ENCODE measurements around the gene DPP6.

Gene DPP6

DNA sequence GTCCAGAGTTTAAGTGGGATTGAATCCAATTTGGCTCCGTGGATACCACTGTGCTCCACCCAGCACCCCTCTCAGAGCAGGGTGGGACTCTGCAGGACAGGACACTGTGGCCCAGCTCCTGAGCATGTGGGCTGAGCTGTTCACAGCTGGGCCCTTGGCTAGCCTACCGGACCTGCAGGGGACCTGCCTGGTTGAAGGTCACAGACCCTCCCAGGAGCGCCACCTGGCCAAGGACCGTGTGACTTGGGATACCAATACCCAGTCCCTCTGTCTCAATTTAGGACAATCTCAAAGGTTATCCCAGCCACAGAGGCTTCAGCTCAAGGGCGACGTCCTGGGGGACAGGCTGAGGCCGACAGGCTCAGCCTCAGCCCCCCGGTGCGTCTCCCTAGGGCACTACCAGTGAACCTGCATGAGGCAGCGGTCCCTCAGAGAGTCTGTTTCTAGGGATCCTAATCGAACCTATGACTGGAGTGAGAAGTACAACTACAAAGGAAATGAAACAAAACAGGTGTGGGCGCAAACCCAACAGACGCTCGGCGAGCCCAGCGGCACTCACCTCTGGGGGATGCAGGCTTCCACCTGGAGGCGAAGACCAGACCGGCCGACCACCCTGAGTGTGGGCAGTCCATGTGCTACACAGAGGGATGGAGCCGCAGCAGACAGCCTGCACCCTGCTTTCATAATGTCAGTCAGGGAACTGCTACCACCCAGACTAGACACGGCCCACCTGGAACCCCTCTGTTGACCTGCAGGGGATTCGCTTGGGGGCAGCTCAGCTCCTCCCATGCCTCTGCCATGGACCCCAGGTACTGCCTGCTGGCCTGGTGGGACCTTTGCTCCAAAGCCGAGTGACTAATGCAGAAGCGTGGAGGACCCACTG is 847.0 kb downstream of the DPP6 start:
- ChIA-PET CTCF (no interaction called here), POLR2A (no interaction called here)
- TF ChIP-seq ARNT (IDR thresholded peaks at IDR 0.05) (no peak), BHLHE40 (IDR thresholded peaks at IDR 0.05; ENCODE audit: borderline replicate concordance) (no peak)
- DNase-seq (ENCODE audit: extremely low spot score): no peak

DNA sequence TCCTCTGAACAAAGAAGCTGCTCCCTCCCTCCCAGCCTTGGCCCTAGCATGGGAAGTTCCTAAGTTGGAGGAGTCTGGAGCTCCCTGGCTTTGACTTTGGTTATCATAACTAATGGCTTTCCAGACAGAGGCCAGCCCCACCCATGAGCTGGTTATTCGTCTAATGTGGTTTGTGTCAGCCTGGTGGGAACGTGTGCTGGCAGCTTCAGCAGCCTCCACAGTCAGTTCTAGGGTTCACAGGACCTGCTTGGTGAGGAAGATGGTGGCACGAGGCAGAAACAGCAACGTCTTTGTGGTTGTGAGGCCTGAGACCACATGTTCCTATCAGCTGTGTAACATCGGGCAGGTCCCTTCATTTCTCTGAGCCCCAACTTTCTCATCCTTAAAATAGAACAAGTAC is 847.7 kb downstream of the DPP6 start:
- TF ChIP-seq, protein P1, sequence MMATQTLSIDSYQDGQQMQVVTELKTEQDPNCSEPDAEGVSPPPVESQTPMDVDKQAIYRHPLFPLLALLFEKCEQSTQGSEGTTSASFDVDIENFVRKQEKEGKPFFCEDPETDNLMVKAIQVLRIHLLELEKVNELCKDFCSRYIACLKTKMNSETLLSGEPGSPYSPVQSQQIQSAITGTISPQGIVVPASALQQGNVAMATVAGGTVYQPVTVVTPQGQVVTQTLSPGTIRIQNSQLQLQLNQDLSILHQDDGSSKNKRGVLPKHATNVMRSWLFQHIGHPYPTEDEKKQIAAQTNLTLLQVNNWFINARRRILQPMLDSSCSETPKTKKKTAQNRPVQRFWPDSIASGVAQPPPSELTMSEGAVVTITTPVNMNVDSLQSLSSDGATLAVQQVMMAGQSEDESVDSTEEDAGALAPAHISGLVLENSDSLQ (IDR thresholded peaks at IDR 0.05): no peak
- TF ChIP-seq TARDBP (IDR thresholded peaks at IDR 0.05) (no peak), LEF1 (IDR thresholded peaks at IDR 0.05; ENCODE audit: borderline replicate concordance) (no peak), FOXA1 (IDR thresholded peaks at IDR 0.05) (no peak), ZNF384 (IDR thresholded peaks at IDR 0.05) (no peak)
- ChIA-PET CTCF (no interaction called here), POLR2A (no interaction called here)
- no peak for DNase-seq (ENCODE audit: extremely low spot score)

DNA sequence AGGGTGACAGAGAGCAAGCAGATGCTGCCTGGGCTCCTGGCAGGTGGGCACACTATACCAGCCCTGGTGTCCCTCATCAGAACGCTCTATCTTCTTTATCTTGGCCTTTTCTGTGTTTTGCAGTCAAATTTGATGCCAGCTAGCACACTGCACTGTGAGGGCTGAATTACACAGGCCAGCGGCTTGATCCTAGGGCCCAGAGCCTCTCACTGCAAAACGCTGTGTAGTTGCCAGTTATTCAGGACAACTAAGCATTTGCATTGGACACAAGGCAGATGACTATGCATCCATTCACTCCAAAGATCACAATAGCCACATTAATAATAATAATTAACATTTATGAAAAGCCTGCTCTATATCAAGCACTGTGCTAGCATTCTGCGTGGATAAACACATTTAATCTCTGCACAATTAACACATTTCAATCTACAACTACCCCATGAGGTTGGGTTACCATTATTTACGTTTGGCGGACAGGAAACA is 850.4 kb downstream of the DPP6 start:
- ChIA-PET CTCF (no interaction called here), POLR2A (no interaction called here)
- TF ChIP-seq FOXK2 (IDR thresholded peaks at IDR 0.05) (no peak), FOXM1 (IDR thresholded peaks at IDR 0.05; ENCODE audit: borderline replicate concordance) (no peak), SUZ12 (IDR thresholded peaks at IDR 0.05) (no peak)
- no peak for DNase-seq (ENCODE audit: extremely low spot score)

DNA sequence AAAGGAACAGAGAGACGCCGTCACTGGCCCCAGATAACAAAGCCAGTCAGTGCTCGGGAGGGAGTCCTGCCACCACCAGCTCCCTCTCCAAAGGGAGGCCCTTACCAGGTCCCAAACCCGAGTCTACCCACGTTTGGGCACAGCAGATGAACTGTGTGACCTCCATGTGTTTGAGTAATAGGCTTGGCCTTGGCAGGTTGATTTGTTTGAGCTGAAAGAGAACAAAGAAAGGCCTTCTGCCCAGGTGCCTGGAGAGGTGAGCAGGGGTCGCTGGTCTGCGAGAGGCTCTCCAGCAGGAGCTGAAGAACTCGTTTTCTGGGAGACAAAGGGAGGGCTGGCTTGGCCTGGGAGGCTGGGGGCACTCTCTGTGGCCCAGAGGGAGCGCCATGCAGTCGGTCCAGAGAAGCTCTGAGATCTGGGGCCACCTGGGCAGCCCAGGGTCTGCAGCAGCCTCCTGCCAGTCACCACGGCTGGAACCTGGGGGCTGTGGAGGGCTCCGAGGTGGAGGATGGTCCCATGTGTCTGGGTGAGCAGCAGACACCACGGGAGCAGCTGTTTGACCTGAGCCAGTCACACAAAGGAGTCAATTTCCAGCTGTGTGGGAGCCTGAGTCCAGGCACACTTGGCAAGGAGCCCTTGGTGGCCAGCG is 851.0 kb downstream of the DPP6 start:
- DNase-seq (ENCODE audit: extremely low spot score): no peak
- CTCF ChIA-PET: no interaction called here
- no peak for TF ChIP-seq SP1 (IDR thresholded peaks at IDR 0.05)
- no peak for TF ChIP-seq ZNF384 (IDR thresholded peaks at IDR 0.05)
- TF ChIP-seq ARNT (IDR thresholded peaks at IDR 0.05): no peak
- no peak for TF ChIP-seq L3MBTL2 (conservative IDR thresholded peaks at IDR 0.05)
- no peak for TF ChIP-seq FOXK2 (IDR thresholded peaks at IDR 0.05)
- no peak for TF ChIP-seq FOXM1 (IDR thresholded peaks at IDR 0.05; ENCODE audit: borderline replicate concordance)
- TF ChIP-seq SUZ12 (IDR thresholded peaks at IDR 0.05): no peak
- TF ChIP-seq ELF4 (IDR thresholded peaks at IDR 0.05): no peak
- no peak for TF ChIP-seq FOXA1 (IDR thresholded peaks at IDR 0.05)
- TF ChIP-seq CTBP1 (IDR thresholded peaks at IDR 0.05; ENCODE audit: borderline replicate concordance): no peak
- TF ChIP-seq TARDBP (IDR thresholded peaks at IDR 0.05): no peak
- TF ChIP-seq LEF1 (IDR thresholded peaks at IDR 0.05; ENCODE audit: borderline replicate concordance): no peak
- TF ChIP-seq, protein P1 (IDR thresholded peaks at IDR 0.05): no peak
- TF ChIP-seq HDGF (IDR thresholded peaks at IDR 0.05; ENCODE audit: borderline replicate concordance): no peak
- no peak for TF ChIP-seq BHLHE40 (IDR thresholded peaks at IDR 0.05; ENCODE audit: borderline replicate concordance)
- TF ChIP-seq NFRKB (IDR thresholded peaks at IDR 0.05): no peak
- POLR2A ChIA-PET: no interaction called here

DNA sequence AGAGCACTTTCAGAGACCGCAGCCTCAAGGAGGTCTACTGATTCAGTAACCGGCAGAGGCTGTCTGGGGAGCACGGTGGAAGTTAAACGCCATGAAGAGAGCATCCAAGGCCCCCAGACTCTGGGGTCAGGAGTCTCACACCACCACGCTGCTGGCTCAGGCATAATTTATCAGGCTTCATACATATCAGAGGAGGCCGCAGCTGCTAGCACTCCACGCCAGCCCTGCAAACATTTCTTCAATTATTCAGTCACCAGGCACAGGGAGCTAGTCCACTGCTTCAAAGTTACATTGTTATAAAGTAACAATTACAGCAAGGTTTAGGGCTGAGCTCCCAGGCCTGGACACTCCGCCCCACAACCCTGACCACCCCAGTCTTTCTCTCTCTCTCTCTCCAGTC is 852.9 kb downstream of the DPP6 start:
- POLR2A ChIA-PET: no interaction called here
- CTCF ChIA-PET: no interaction called here
- DNase-seq (ENCODE audit: extremely low spot score): no peak
- TF ChIP-seq ARNT (IDR thresholded peaks at IDR 0.05): no peak
- no peak for TF ChIP-seq FOXK2 (IDR thresholded peaks at IDR 0.05)
- no peak for TF ChIP-seq FOXM1 (IDR thresholded peaks at IDR 0.05; ENCODE audit: borderline replicate concordance)
- TF ChIP-seq ZNF384 (IDR thresholded peaks at IDR 0.05): no peak
- TF ChIP-seq TARDBP (IDR thresholded peaks at IDR 0.05): no peak
- TF ChIP-seq BHLHE40 (IDR thresholded peaks at IDR 0.05; ENCODE audit: borderline replicate concordance): no peak
- no peak for TF ChIP-seq L3MBTL2 (conservative IDR thresholded peaks at IDR 0.05)

DNA sequence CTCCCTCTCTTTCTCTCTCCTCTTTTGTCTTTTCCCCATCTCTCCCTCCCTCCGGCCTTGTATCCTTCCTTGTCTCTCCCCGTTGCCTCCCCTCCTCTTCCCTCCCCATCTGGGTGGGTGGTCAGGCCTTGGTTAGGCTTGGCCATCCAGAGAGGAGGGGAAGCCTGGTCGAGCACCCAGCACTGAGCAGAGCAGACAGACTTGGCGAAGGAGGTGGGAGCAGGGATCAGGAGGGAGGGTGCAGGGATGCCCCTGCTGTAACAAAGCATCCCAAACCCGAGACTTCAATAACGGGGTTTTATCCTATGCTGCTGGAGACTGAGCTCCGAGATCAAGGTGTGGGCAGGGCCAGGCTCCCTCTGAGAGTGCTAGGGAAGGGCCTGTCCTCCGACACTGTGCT is 853.4 kb downstream of the DPP6 start:
- ChIA-PET CTCF (no interaction called here), POLR2A (no interaction called here)
- DNase-seq (ENCODE audit: extremely low spot score): no peak
- no peak for TF ChIP-seq ZNF384 (IDR thresholded peaks at IDR 0.05)
- TF ChIP-seq, protein P1 (IDR thresholded peaks at IDR 0.05): no peak
- TF ChIP-seq CTBP1 (IDR thresholded peaks at IDR 0.05; ENCODE audit: borderline replicate concordance): no peak
- no peak for TF ChIP-seq FOXA1 (IDR thresholded peaks at IDR 0.05)
- TF ChIP-seq HDGF (IDR thresholded peaks at IDR 0.05; ENCODE audit: borderline replicate concordance): no peak
- TF ChIP-seq NFRKB (IDR thresholded peaks at IDR 0.05): no peak
- no peak for TF ChIP-seq FOXK2 (IDR thresholded peaks at IDR 0.05)
- TF ChIP-seq LEF1 (IDR thresholded peaks at IDR 0.05; ENCODE audit: borderline replicate concordance): no peak
- TF ChIP-seq ARNT (IDR thresholded peaks at IDR 0.05): no peak
- TF ChIP-seq TARDBP (IDR thresholded peaks at IDR 0.05): no peak
- TF ChIP-seq SP1 (IDR thresholded peaks at IDR 0.05): no peak

Data from HEK293T (cell line).